Activated CD4-positive, alpha-beta T cell treated with anti-CD3 and anti-CD28 coated beads, Interleukin-2, amount 50 U/mL, for 4 hours (primary cell): Measurements from ENCODE around the gene MRPS15.
"Not testable (repeated sequence)": the region's sequence is repeated elsewhere in the genome, so short reads cannot be mapped to it uniquely, and the experiment has no call there.

Source experiments
- DNase-seq, 2 experiments: peaks; one replicate each; pipeline ENCODE4 v3.0.0-alpha.2; 2020

The MRPS15 gene

GRCh38 chr1:36463803-36464604, at the start of gene MRPS15:
Gene MRPS15, minus strand, starts transcription at chr1:36464384. Its CDS starts 109 bp downstream, at chr1:36464275.
- peak; percentile 94 to 97 for DNase-seq

GRCh38 chr1:36512842-36513241, 48.7 kb upstream of the MRPS15 start:
- DNase-seq: no peak

GRCh38 chr1:36511804-36512798, 47.9 kb upstream of the MRPS15 start:
- no peak for DNase-seq

- DNase-seq: not testable (repeated sequence)
These were observed 47.0 kb upstream of the MRPS15 start for GRCh38 chr1:36511220-36511619.

- DNase-seq: no peak
These were observed 46.2 kb upstream of the MRPS15 start for GRCh38 chr1:36510418-36510817.

GRCh38 chr1:36508257-36508656, 44.1 kb upstream of the MRPS15 start:
- DNase-seq: no peak

- DNase-seq: no peak
These were observed 42.2 kb upstream of the MRPS15 start for GRCh38 chr1:36506276-36506920.

- DNase-seq: no peak
These were observed 39.5 kb upstream of the MRPS15 start for GRCh38 chr1:36503733-36504132.

GRCh38 chr1:36503159-36503558, 39.0 kb upstream of the MRPS15 start:
- DNase-seq: no peak

GRCh38 chr1:36502616-36503015, 38.4 kb upstream of the MRPS15 start:
- no peak for DNase-seq

- DNase-seq: not testable (repeated sequence)
These were observed 37.7 kb upstream of the MRPS15 start for GRCh38 chr1:36501911-36502310.

GRCh38 chr1:36497207-36497606, 33.0 kb upstream of the MRPS15 start:
- DNase-seq: no peak

- no peak for DNase-seq
These were observed 30.8 kb upstream of the MRPS15 start for GRCh38 chr1:36494971-36495370.

- no peak for DNase-seq
These were observed 29.3 kb upstream of the MRPS15 start for GRCh38 chr1:36493524-36493923.

- no peak for DNase-seq
These were observed 28.3 kb upstream of the MRPS15 start for GRCh38 chr1:36492491-36492890.

- not testable (repeated sequence) for DNase-seq
These were observed 25.3 kb upstream of the MRPS15 start for GRCh38 chr1:36489258-36490051.

- DNase-seq: no peak
These were observed 23.7 kb upstream of the MRPS15 start for GRCh38 chr1:36487906-36488305.

GRCh38 chr1:36487336-36487725, 23.1 kb upstream of the MRPS15 start:
- not testable (repeated sequence) for DNase-seq

GRCh38 chr1:36486439-36487335, 22.5 kb upstream of the MRPS15 start:
- no peak for DNase-seq

GRCh38 chr1:36486093-36486438, 21.9 kb upstream of the MRPS15 start:
- DNase-seq: no peak

- DNase-seq: no peak
These were observed 19.9 kb upstream of the MRPS15 start for GRCh38 chr1:36484099-36484498.
